Measurements from ENCODE around the gene ADAT3. TPM values are rescaled to one million over a fixed set of nuclear protein-coding genes. Genes with fewer than 3 reads are reported as not detected.

Gene ADAT3
- polyA plus RNA-seq, 1 of the 3 experiments (the other 2 are of a cell fraction) = 2.8 TPM

DNA sequence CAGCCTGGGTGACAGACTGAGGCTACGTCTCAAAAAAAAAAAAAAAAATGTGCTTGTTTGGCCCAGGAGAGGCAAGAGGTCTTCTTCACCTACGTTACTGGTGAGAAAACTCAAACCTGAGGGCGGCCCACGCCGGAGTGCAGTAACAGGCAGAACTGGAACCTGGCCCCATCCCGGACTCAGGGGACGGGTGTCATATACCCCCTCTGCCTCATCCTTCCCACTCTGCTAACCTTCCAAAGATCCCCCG lies 414 bp upstream of the ADAT3 start:
- peaks cover 0 to 15% of the 10 kb centered on the region in 2 experiments; a peak in 1 of 4 replicates for H3K4me1 ChIP-seq (ENCODE audit: control insufficient read depth in 1 of 2, insufficient read depth in 2 of 2, low read depth in 1 of 2, low read length in 1 of 2)
- WGBS (ENCODE audit: low lambda C conversion rate) = 54% methylated on average over 8 of the region's 8 CpGs
- peaks cover 19% of the 10 kb centered on the region for H4K20me1 ChIP-seq (ENCODE audit: insufficient read depth)
- H2AFZ ChIP-seq (ENCODE audit: low read depth) = peak overlapping the region; percentile 47; the same call in 1 of the 2 replicates
- H3K4me3 ChIP-seq (ENCODE audit: low read depth in 2 of 2, low read length in 1 of 2) = peak overlapping the region in 1 of 2 experiments; percentile 18; a peak in 1 of 4 replicates
- H3K9me2 ChIP-seq = no peaks in the 10 kb centered on the region
- H3K9ac ChIP-seq = no peak overlapping the region
- peak overlapping the region; percentile 45; the same call in 1 of the 2 replicates for H3K4me2 ChIP-seq
- DNase-seq = no peak
- ChIA-PET CTCF (no interaction called here), POLR2A (no interaction called here)
- H3F3A ChIP-seq (replicated peaks; ENCODE audit: insufficient read depth) = peaks cover 17% of the 10 kb centered on the region
- H3K79me2 ChIP-seq (ENCODE audit: insufficient read depth) = peaks cover 43% of the 10 kb centered on the region
- H3K9me3 ChIP-seq = no peaks in the 10 kb centered on the region
- H3K27ac ChIP-seq (ENCODE audit: low read depth in 2 of 2, low read length in 1 of 2) = peak overlapping the region in 1 of 2 experiments; percentile 7; a peak in 1 of 4 replicates
- TF ChIP-seq POLR2AphosphoS5 (IDR thresholded peaks at IDR 0.05; ENCODE audit: low read depth, low read length) (no peak), FOXJ3 (CRISPR knock-in tag; IDR thresholded peaks at IDR 0.05) (no peak)
- no peaks in the 10 kb centered on the region for H3K27me3 ChIP-seq (ENCODE audit: insufficient read depth)
- peaks cover 0 to 2% of the 10 kb centered on the region in 2 experiments for H3K36me3 ChIP-seq (replicated peaks in 1 of 2; ENCODE audit: control insufficient read depth in 1 of 2, insufficient read depth in 2 of 2, low read length in 1 of 2)

DNA sequence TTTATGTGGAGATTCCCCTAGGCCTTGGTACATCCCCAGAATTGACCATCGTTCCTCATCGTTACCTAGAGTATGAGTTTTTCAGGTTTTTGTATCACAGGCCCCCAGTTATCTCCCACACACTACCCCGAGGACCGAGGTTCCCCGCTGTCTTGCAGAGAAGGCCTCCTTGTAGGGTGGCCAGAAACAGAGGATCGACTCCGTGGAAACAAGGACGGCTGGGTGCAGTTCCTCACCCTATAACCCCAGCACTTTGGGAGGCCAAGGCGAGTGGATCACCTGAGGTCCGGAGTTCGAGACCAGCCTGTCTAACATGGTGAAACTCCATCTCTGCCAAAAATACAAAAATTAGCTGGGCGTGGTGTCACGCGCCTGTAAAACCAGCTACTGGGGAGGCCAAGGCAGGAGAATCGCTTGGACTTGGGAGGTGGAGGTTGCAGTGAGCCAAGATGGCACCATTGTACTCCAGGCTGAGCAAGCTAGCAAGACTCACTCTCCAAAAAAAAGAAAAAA lies 720 bp downstream of the ADAT3 start:
- H3K27me3 ChIP-seq (ENCODE audit: insufficient read depth) = no peaks in the 10 kb centered on the region
- H4K20me1 ChIP-seq (ENCODE audit: insufficient read depth) = peaks cover 30% of the 10 kb centered on the region
- peaks cover 54% of the 10 kb centered on the region for H3K79me2 ChIP-seq (ENCODE audit: insufficient read depth)
- TF ChIP-seq NFIC (IDR thresholded peaks at IDR 0.05; ENCODE audit: borderline replicate concordance) (no peak), TCF12 (IDR thresholded peaks at IDR 0.05) (no peak), ELF1 (IDR thresholded peaks at IDR 0.05) (no peak), SIN3A (IDR thresholded peaks at IDR 0.05; ENCODE audit: borderline replicate concordance, low read depth, low read length) (no peak), GABPA (IDR thresholded peaks at IDR 0.05; ENCODE audit: low read depth) (no peak), TEAD4 (IDR thresholded peaks at IDR 0.05; ENCODE audit: borderline replicate concordance, insufficient read depth) (no peak), EP300 (IDR thresholded peaks at IDR 0.05; ENCODE audit: borderline replicate concordance in 1 of 2, low read depth in 1 of 2, low read length in 1 of 2) (no peak), EZH2phosphoT487 (IDR thresholded peaks at IDR 0.05; ENCODE audit: borderline replicate concordance, low read depth) (no peak)
- TF ChIP-seq, protein P1, sequence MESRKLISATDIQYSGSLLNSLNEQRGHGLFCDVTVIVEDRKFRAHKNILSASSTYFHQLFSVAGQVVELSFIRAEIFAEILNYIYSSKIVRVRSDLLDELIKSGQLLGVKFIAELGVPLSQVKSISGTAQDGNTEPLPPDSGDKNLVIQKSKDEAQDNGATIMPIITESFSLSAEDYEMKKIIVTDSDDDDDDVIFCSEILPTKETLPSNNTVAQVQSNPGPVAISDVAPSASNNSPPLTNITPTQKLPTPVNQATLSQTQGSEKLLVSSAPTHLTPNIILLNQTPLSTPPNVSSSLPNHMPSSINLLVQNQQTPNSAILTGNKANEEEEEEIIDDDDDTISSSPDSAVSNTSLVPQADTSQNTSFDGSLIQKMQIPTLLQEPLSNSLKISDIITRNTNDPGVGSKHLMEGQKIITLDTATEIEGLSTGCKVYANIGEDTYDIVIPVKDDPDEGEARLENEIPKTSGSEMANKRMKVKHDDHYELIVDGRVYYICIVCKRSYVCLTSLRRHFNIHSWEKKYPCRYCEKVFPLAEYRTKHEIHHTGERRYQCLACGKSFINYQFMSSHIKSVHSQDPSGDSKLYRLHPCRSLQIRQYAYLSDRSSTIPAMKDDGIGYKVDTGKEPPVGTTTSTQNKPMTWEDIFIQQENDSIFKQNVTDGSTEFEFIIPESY (IDR thresholded peaks at IDR 0.05; ENCODE audit: borderline replicate concordance, low read depth) = no peak
- TF ChIP-seq, protein P2, sequence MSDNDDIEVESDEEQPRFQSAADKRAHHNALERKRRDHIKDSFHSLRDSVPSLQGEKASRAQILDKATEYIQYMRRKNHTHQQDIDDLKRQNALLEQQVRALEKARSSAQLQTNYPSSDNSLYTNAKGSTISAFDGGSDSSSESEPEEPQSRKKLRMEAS (IDR thresholded peaks at IDR 0.05; ENCODE audit: low read depth) = no peak
- TF ChIP-seq, protein P3, sequence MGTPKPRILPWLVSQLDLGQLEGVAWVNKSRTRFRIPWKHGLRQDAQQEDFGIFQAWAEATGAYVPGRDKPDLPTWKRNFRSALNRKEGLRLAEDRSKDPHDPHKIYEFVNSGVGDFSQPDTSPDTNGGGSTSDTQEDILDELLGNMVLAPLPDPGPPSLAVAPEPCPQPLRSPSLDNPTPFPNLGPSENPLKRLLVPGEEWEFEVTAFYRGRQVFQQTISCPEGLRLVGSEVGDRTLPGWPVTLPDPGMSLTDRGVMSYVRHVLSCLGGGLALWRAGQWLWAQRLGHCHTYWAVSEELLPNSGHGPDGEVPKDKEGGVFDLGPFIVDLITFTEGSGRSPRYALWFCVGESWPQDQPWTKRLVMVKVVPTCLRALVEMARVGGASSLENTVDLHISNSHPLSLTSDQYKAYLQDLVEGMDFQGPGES (IDR thresholded peaks at IDR 0.05; ENCODE audit: low read depth, low read length) = no peak
- H3F3A ChIP-seq (replicated peaks; ENCODE audit: insufficient read depth) = peaks cover 17% of the 10 kb centered on the region
- peak overlapping the region; percentile 63 to 67 for H3K4me3 ChIP-seq (ENCODE audit: low read depth in 2 of 2, low read length in 1 of 2)
- H3K9me3 ChIP-seq = no peaks in the 10 kb centered on the region
- H3K9me2 ChIP-seq = no peaks in the 10 kb centered on the region
- ChIA-PET POLR2A (interaction anchor here (0.9 to 1.0 kb wide), 2 partner anchors 34 to 41 kb away, joined by 4 read pairs; no protein-coding TSS in a partner anchor), CTCF (interaction anchor here (0.7 to 2.9 kb wide), 3 partner anchors 8 to 24 kb away, joined by 3 to 11 read pairs (median 11); no protein-coding TSS in a partner anchor)
- peak overlapping the region; percentile 77 for H2AFZ ChIP-seq (ENCODE audit: low read depth)
- peaks cover 0 to 2% of the 10 kb centered on the region in 2 experiments for H3K36me3 ChIP-seq (replicated peaks in 1 of 2; ENCODE audit: control insufficient read depth in 1 of 2, insufficient read depth in 2 of 2, low read length in 1 of 2)
- H3K27ac ChIP-seq (ENCODE audit: low read depth in 2 of 2, low read length in 1 of 2) = peak overlapping the region; percentile 81 to 82
- H3K4me2 ChIP-seq = peak overlapping the region; percentile 84
- 59% methylated on average over 15 of the region's 15 CpGs for WGBS (ENCODE audit: low lambda C conversion rate)
- no peak for DNase-seq
- peaks cover 0 to 18% of the 10 kb centered on the region in 2 experiments; a peak in 1 of 4 replicates for H3K4me1 ChIP-seq (ENCODE audit: control insufficient read depth in 1 of 2, insufficient read depth in 2 of 2, low read depth in 1 of 2, low read length in 1 of 2)
- peak overlapping the region; percentile 76 for H3K9ac ChIP-seq
